Sigmoid colon (tissue), 7 donors: ENCODE measurements around the gene CDH13. TPM values are rescaled to one million over a fixed set of nuclear protein-coding genes. Genes with fewer than 3 reads are reported as not detected.

ENCODE experiments used
- DNase-seq: peaks from one replicate; pipeline ENCODE4 v3.0.0-alpha.2; 2019
- H3K27ac ChIP-seq, 4 donors: fragments of 200-600 bp; sonication (generic); one replicate each; pipeline ENCODE4 v1.5.1; 2016 to 2019; ENCODE audit warnings: mild to moderate bottlenecking in 1 of 4
- H3K27me3 ChIP-seq, 3 donors: fragments of 200-600 bp; sonication (generic); one replicate each; pipeline ENCODE4 v1.5.1; 2019; ENCODE audit warnings: mild to moderate bottlenecking in 1 of 3
- H3K36me3 ChIP-seq, 4 donors: fragments of 200-600 bp; sonication (generic); one replicate each; pipeline ENCODE4 v1.5.1; 2016 to 2019
- H3K4me1 ChIP-seq, 4 donors: fragments of 200-600 bp; sonication (generic); one replicate each; pipeline ENCODE4 v1.5.1; 2017 to 2019
- H3K4me3 ChIP-seq, 4 donors: fragments of 200-600 bp; sonication (generic); one replicate each; pipeline ENCODE4 v1.5.1; 2017 to 2019; ENCODE audit warnings: mild to moderate bottlenecking in 2 of 4, moderate library complexity in 1 of 4
- H3K9me3 ChIP-seq, 4 donors: fragments of 200-600 bp in 3 of 4; sonication (generic) in 3 of 4; one replicate each; pipeline versions ENCODE4 v1.5.1 to v1.6.1; 2013 to 2019
- EP300 ChIP-seq, 4 donors: sonication (generic); formaldehyde crosslinking; IDR thresholded peaks; one replicate each; pipeline ENCODE4 v1.6.1; 2017; ENCODE audit warnings: antibody characterized with exemption in 4 of 4
- POLR2A ChIP-seq, 2 donors: fragments of 450-650 bp; IDR thresholded peaks; one replicate each; pipeline ENCODE4 v1.6.1; 2016; ENCODE audit warnings: antibody characterized with exemption in 2 of 2, mild to moderate bottlenecking in 2 of 2, moderate library complexity in 2 of 2
- POLR2AphosphoS5 ChIP-seq, 4 donors: sonication (generic); formaldehyde crosslinking; IDR thresholded peaks; one replicate each; pipeline ENCODE4 v1.6.1; 2017; ENCODE audit warnings: antibody characterized with exemption in 4 of 4
- WGBS, 2 donors: extraction: QIAGEN DNeasy Blood & Tissue Kit; methylation state at CpG; one replicate each; pipeline ENCODE4 v1.1.7; 2013; 5-methylcytosine and 5-hydroxymethylcytosine counted together
- intact Hi-C: fragments of 100-400 bp; cut with DNase I; formaldehyde crosslinking; loops from one replicate; pipeline ENCODE4 v1.15.1; 2023
- polyA plus RNA-seq, 3 donors: library from polyadenylated mRNA; stranded (reverse); fragments of 200-250 nt; gene quantifications; one replicate each; pipeline ENCODE4 v1.2.3, GENCODE V29; 2013
- total RNA-seq, 4 donors: library from RNA; depleted of rRNA; stranded (reverse); fragments of >200 nt; gene quantifications; one replicate each; pipeline ENCODE4 v1.1.0, GENCODE V29; 2016
- TF ChIP-seq, protein P1 (sequence below), 4 experiments: fragments of 450-650 bp in 3 of 4; fragments of 200-600 bp in 1 of 4; IDR thresholded peaks; one replicate each; pipeline ENCODE4 v1.5.1; 2016 to 2019; ENCODE audit warnings: antibody characterized with exemption in 4 of 4, mild to moderate bottlenecking in 3 of 4, moderate library complexity in 2 of 4
- donor health status: healthy with polysubstance abuse.
- donor health status: Bipolar disorder and iron deficiency.
- donor health status: healthy.

Gene CDH13
- total and polyA plus RNA-seq, 7 donors, result 0.60 to 17.6 (median 11.8) TPM

DNA sequence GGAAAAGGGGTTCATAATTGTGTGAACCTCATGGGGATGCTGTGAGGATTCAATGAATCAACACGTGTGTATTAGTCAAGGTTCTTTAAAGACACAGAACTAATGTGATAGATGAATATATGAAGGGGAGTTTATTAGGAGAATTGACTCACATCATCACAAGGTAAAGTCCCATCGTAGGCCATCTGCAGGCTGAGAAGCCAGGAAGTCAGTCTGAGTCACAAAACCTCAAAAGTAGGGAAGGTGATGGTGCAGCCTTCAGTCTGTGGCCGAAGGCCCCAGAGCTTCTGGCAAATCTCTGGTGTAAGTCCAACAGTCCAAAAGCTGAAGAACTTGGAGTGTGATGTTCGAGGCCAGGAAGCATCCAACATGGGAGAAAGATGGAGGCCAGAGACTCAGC lies 413.4 kb downstream of the CDH13 start:
- Histone ChIP-seq H3K9me3 (no peaks in the 10 kb centered on the region), H3K27me3 (no peaks in the 10 kb centered on the region), H3K36me3 (no peaks in the 10 kb centered on the region), H3K27ac (no peak overlapping the region), H3K4me3 (no peak overlapping the region), H3K4me1 (no peaks in the 10 kb centered on the region)
- 75 to 78% methylated on average over 4 of the region's 4 CpGs for whole genome bisulfite sequencing, 2 donors
- intact Hi-C loops, result no loop called here
- DNase-seq, result no peak
- TF ChIP-seq, protein P1, sequence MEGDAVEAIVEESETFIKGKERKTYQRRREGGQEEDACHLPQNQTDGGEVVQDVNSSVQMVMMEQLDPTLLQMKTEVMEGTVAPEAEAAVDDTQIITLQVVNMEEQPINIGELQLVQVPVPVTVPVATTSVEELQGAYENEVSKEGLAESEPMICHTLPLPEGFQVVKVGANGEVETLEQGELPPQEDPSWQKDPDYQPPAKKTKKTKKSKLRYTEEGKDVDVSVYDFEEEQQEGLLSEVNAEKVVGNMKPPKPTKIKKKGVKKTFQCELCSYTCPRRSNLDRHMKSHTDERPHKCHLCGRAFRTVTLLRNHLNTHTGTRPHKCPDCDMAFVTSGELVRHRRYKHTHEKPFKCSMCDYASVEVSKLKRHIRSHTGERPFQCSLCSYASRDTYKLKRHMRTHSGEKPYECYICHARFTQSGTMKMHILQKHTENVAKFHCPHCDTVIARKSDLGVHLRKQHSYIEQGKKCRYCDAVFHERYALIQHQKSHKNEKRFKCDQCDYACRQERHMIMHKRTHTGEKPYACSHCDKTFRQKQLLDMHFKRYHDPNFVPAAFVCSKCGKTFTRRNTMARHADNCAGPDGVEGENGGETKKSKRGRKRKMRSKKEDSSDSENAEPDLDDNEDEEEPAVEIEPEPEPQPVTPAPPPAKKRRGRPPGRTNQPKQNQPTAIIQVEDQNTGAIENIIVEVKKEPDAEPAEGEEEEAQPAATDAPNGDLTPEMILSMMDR (IDR thresholded peaks at IDR 0.05), result no peak
- TF ChIP-seq EP300 (IDR thresholded peaks at IDR 0.05), result no peak
- TF ChIP-seq POLR2AphosphoS5 (IDR thresholded peaks at IDR 0.05), result no peak
- TF ChIP-seq POLR2A (IDR thresholded peaks at IDR 0.05), result no peak

DNA sequence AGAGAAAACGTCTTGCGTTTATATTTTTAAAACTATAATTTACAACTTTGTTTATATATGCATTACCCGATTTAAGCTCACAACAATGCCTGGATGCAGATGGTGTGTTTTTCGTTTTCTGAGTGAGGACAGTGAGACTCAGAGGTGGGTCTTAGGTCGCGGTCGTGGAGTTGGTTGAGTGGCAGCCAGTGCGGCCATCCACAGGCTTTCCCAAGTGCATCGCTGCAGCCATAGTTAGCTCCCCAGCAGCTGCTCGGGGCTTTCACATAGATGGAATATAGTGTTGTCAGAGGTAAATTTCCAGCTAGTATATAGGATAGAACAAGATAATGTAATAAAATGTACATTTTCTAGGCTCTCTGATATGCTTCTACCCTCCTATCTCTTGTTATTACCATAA lies 417.8 kb downstream of the CDH13 start:
- Histone ChIP-seq H3K9me3 (no peaks in the 10 kb centered on the region), H3K36me3 (no peaks in the 10 kb centered on the region), H3K4me3 (no peak overlapping the region), H3K27ac (no peak overlapping the region), H3K27me3 (no peaks in the 10 kb centered on the region), H3K4me1 (no peaks in the 10 kb centered on the region)
- intact Hi-C loops, result no loop called here
- TF ChIP-seq POLR2A (IDR thresholded peaks at IDR 0.05) (no peak), EP300 (IDR thresholded peaks at IDR 0.05) (no peak), POLR2AphosphoS5 (IDR thresholded peaks at IDR 0.05) (no peak)
- TF ChIP-seq, protein P1 (IDR thresholded peaks at IDR 0.05), result no peak
- no peak for DNase-seq
- 66 to 87% methylated on average over 10 of the region's 10 CpGs for WGBS, 2 donors

DNA sequence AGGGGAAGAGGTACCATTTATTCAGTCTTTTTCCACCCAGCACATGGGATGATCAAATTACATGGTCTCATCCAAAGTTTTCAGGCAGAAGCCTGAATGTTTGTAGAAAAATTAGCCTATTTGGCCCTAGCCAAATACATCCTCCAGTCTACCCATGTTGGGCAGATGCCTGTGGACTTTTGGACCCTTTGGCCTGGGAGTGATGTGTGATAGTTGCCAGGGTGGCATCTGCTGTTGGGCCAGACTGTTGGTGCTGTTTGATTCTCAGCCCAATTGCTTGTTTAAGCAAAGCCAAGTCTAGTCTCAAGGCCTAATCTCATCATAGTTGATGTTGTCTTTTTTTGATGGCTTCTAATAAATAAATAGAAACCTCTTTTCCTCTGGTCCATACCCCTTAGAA lies 419.0 kb downstream of the CDH13 start:
- Histone ChIP-seq H3K4me3 (no peak overlapping the region), H3K27ac (no peak overlapping the region), H3K27me3 (no peaks in the 10 kb centered on the region), H3K9me3 (no peaks in the 10 kb centered on the region), H3K36me3 (no peaks in the 10 kb centered on the region), H3K4me1 (no peaks in the 10 kb centered on the region)
- intact Hi-C loops, result no loop called here
- TF ChIP-seq EP300 (IDR thresholded peaks at IDR 0.05), result no peak
- DNase-seq, result no peak

DNA sequence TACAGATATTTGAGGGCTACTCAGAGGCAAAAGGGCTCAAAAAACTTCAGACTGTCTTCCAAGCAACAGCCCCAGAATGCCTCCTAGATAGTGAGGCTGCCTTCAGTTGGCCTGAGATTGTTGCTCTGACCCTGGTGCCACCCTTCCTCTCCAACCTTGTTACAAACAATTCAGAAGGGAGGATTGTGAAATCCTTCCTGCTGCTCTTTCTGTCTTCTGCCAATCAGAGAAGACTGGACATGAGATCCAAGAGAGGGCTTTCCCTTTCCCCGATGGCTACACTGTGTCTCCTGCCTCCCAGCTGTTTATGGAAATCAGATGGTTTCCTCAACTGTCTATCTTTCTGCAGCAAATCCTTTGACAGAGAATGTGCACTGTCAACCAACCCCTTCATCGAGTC lies 419.9 kb downstream of the CDH13 start:
- Histone ChIP-seq H3K27ac (no peak overlapping the region), H3K36me3 (no peaks in the 10 kb centered on the region), H3K9me3 (no peaks in the 10 kb centered on the region), H3K4me1 (no peaks in the 10 kb centered on the region), H3K27me3 (no peaks in the 10 kb centered on the region), H3K4me3 (no peak overlapping the region)
- no peak for DNase-seq
- 22 to 46% methylated on average over 2 of the region's 2 CpGs for WGBS, 2 donors
- no peak for TF ChIP-seq EP300 (IDR thresholded peaks at IDR 0.05)
- TF ChIP-seq POLR2AphosphoS5 (IDR thresholded peaks at IDR 0.05), result no peak
- no peak for TF ChIP-seq POLR2A (IDR thresholded peaks at IDR 0.05)
- TF ChIP-seq, protein P1 (IDR thresholded peaks at IDR 0.05), result no peak
- intact Hi-C loops, result no loop called here

DNA sequence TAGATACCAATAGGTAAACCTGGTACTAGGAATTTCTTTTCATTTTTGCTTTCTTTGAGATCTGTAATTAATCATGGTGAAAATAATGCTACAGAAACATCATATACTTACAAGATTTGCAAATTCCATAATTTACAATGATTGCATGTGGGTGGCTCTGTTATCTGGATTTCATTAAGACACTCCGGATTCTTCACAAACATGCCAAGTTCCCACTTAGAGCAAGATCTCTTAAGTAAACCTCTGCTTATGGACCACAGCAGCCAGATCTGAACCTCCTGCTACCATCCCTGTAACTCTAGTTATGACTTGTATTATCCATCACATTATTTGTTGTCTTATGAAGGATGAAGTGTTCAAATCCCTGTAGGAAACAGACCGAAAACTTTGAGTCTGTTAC lies 424.7 kb downstream of the CDH13 start:
- intact Hi-C loops, result no loop called here
- Histone ChIP-seq H3K36me3 (no peaks in the 10 kb centered on the region), H3K4me3 (no peak overlapping the region), H3K27me3 (no peaks in the 10 kb centered on the region), H3K27ac (no peak overlapping the region), H3K4me1 (no peaks in the 10 kb centered on the region), H3K9me3 (no peaks in the 10 kb centered on the region)
- DNase-seq, result no peak
- WGBS, 2 donors, result 85 to 95% methylated on average over 2 of the region's 2 CpGs
- TF ChIP-seq EP300 (IDR thresholded peaks at IDR 0.05) (no peak), POLR2A (IDR thresholded peaks at IDR 0.05) (no peak), POLR2AphosphoS5 (IDR thresholded peaks at IDR 0.05) (no peak)
- TF ChIP-seq, protein P1 (IDR thresholded peaks at IDR 0.05), result no peak
